ENCODE results near the gene CYB5B. TPM values are rescaled to one million over a fixed set of nuclear protein-coding genes. Genes with fewer than 3 reads are reported as not detected.

CYB5B gene
- total and polyA plus RNA-seq, 2 experiments from 2014 or later, result 47.1 to 115 TPM

DNA sequence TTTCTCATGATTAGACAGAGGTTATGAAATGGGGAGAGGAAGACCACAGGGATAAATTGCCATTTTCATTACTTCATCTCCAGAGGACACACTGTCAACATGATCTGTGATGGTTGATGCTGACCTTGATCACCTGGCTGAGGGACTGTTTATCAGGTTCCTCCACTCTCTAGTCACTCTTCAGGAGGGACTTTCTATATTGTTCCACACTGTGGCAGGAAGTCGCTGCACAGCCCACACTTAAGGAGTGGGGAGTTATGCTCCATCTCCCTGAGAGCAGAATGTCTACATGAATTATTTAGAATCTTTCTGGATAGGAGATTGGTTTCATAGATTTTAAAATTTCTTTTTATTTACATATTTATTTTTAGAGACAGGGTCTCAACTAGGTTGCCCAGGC lies 46.7 kb downstream of the CYB5B start:
- TF ChIP-seq EZH2phosphoT487 (IDR thresholded peaks at IDR 0.05; ENCODE audit: insufficient read depth, low read depth) (no peak), EZH2 (IDR thresholded peaks at IDR 0.05; ENCODE audit: insufficient read depth, poor library complexity, severe bottlenecking) (no peak)
- Histone ChIP-seq H2AFZ (no peak overlapping the region), H3K36me3 (ENCODE audit: low read depth) (0 out of 2 replicates have a peak, but pooled peaks cover 3% of the 10 kb centered on the region), H3K9me3 (ENCODE audit: low read depth) (no peaks in the 10 kb centered on the region), H3K79me2 (ENCODE audit: insufficient read depth) (no peaks in the 10 kb centered on the region), H3K4me2 (ENCODE audit: unreplicated experiment) (no peak overlapping the region), H3K27ac (no peak overlapping the region), H4K20me1 (ENCODE audit: insufficient read depth) (no peaks in the 10 kb centered on the region; the same call in 1 of the 2 replicates), H3F3A (ENCODE audit: insufficient read depth) (peaks cover 2% of the 10 kb centered on the region; the same call in 1 of the 2 replicates), H3K4me1 (ENCODE audit: insufficient read depth) (no peaks in the 10 kb centered on the region), H3K27me3 (replicated peaks; ENCODE audit: insufficient read depth) (no peaks in the 10 kb centered on the region), H3K4me3 (no peak overlapping the region), H3K9ac (no peak overlapping the region), H3K9me2 (ENCODE audit: insufficient read depth) (no peaks in the 10 kb centered on the region)
- 94 to 97% methylated on average over 1 of the region's 1 CpG for WGBS, 2 experiments (ENCODE audit: low coverage in 1 of 2, low lambda C conversion rate in 2 of 2, missing lambda C conversion rate in 2 of 2)
- in situ Hi-C loops (cut with MboI), result no loop called here
- DNase-seq, result no peak

DNA sequence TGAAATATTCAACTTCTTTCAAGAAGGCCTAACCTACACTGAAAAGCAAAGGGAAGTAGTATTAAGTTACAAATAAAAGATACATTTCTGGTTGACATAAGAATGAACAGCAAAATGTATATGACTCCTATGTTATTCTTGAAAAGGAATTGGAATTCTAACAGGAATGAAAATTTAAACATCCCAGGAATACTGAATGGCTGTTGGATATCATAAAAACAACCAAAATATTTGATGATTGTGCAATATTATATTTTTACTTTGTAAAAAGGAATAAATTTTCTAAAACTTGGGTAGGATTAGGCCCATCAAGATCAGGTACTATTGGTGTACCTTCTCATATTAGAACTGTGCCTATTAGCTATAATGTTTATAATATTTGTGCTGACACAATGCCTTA lies 50.0 kb downstream of the CYB5B start:
- Histone ChIP-seq H3F3A (ENCODE audit: insufficient read depth) (peaks cover 15% of the 10 kb centered on the region), H3K27ac (no peak overlapping the region), H2AFZ (no peak overlapping the region), H3K4me2 (ENCODE audit: unreplicated experiment) (no peak overlapping the region), H3K4me1 (ENCODE audit: insufficient read depth) (peaks cover 16% of the 10 kb centered on the region), H3K79me2 (ENCODE audit: insufficient read depth) (no peaks in the 10 kb centered on the region), H3K4me3 (no peak overlapping the region), H3K9me2 (ENCODE audit: insufficient read depth) (no peaks in the 10 kb centered on the region), H3K9ac (no peak overlapping the region), H3K36me3 (ENCODE audit: low read depth) (no peaks in the 10 kb centered on the region), H3K27me3 (replicated peaks; ENCODE audit: insufficient read depth) (no peaks in the 10 kb centered on the region), H4K20me1 (ENCODE audit: insufficient read depth) (no peaks in the 10 kb centered on the region; the same call in 1 of the 2 replicates), H3K9me3 (ENCODE audit: low read depth) (no peaks in the 10 kb centered on the region)
- TF ChIP-seq EZH2phosphoT487 (IDR thresholded peaks at IDR 0.05; ENCODE audit: insufficient read depth, low read depth) (no peak), EZH2 (IDR thresholded peaks at IDR 0.05; ENCODE audit: insufficient read depth, poor library complexity, severe bottlenecking) (no peak)
- in situ Hi-C loops (cut with MboI), result no loop called here
- no peak for DNase-seq

DNA sequence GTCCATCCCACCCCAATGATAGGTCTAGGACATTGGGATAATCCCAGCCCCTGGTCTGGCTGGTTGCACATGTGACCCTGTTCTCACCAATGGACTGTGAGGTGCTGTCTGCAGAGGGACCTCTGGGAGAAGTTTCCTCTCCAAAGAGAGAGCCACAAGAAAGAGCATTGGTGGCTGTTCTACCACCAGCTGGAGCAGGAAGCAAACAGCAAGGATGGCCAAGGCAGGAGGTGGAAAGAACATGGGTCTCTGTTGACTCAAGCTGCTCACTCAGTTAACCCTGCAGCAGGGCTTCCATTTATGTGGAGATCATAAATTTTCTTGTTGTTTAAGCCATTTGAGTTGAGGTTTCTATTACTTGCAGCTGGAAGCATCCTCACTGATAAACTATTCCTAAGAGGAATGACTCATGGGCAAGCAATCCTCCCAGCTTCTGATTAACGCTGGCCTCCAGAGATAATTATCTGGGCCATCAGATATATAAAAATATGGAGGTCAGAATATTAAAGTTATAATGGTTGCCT lies 52.6 kb downstream of the CYB5B start:
- Histone ChIP-seq H3K79me2 (ENCODE audit: insufficient read depth) (no peaks in the 10 kb centered on the region), H3K9ac (no peak overlapping the region), H3K9me2 (ENCODE audit: insufficient read depth) (no peaks in the 10 kb centered on the region), H3F3A (ENCODE audit: insufficient read depth) (peaks cover 22% of the 10 kb centered on the region), H3K4me2 (ENCODE audit: unreplicated experiment) (peak overlapping the region; percentile 57), H3K36me3 (ENCODE audit: low read depth) (no peaks in the 10 kb centered on the region), H2AFZ (no peak overlapping the region), H3K27me3 (replicated peaks; ENCODE audit: insufficient read depth) (no peaks in the 10 kb centered on the region), H3K4me1 (ENCODE audit: insufficient read depth) (peaks cover 22% of the 10 kb centered on the region), H3K27ac (no peak overlapping the region), H3K4me3 (no peak overlapping the region), H4K20me1 (ENCODE audit: insufficient read depth) (no peaks in the 10 kb centered on the region; the same call in 1 of the 2 replicates), H3K9me3 (ENCODE audit: low read depth) (no peaks in the 10 kb centered on the region)
- in situ Hi-C loops (cut with MboI), result no loop called here
- DNase-seq, result peak; percentile 84
- WGBS, 2 experiments (ENCODE audit: low coverage in 1 of 2, low lambda C conversion rate in 2 of 2, missing lambda C conversion rate in 2 of 2), result 0% methylated on average over 1 of the region's 1 CpG
- TF ChIP-seq EZH2 (IDR thresholded peaks at IDR 0.05; ENCODE audit: insufficient read depth, poor library complexity, severe bottlenecking), result no peak
- TF ChIP-seq EZH2phosphoT487 (IDR thresholded peaks at IDR 0.05; ENCODE audit: insufficient read depth, low read depth), result 0 out of 2 replicates have a peak, but pooled peaks have one; percentile 37

- H3K9ac ChIP-seq, result no peak overlapping the region
Observed at GRCh38 chr16:69477546-69477945, 53.1 kb downstream of the CYB5B start.

More at GRCh38 chr16:69477546-69477945, 53.1 kb downstream of the CYB5B start:
- peaks cover 27% of the 10 kb centered on the region for H3F3A ChIP-seq (ENCODE audit: insufficient read depth)
- H3K79me2 ChIP-seq (ENCODE audit: insufficient read depth), result no peaks in the 10 kb centered on the region
- H2AFZ ChIP-seq, result no peak overlapping the region
- no peaks in the 10 kb centered on the region for H3K9me3 ChIP-seq (ENCODE audit: low read depth)
- 50 to 53% methylated on average over 6 of the region's 6 CpGs for WGBS, 2 experiments (ENCODE audit: low coverage in 1 of 2, low lambda C conversion rate in 2 of 2, missing lambda C conversion rate in 2 of 2)
- H3K27ac ChIP-seq, result no peak overlapping the region
- no peaks in the 10 kb centered on the region for H3K27me3 ChIP-seq (replicated peaks; ENCODE audit: insufficient read depth)
- H4K20me1 ChIP-seq (ENCODE audit: insufficient read depth), result no peaks in the 10 kb centered on the region; the same call in 1 of the 2 replicates
- TF ChIP-seq EZH2phosphoT487 (IDR thresholded peaks at IDR 0.05; ENCODE audit: insufficient read depth, low read depth) (no peak), EZH2 (IDR thresholded peaks at IDR 0.05; ENCODE audit: insufficient read depth, poor library complexity, severe bottlenecking) (no peak)
- DNase-seq, result peak; percentile 17
- no peaks in the 10 kb centered on the region for H3K9me2 ChIP-seq (ENCODE audit: insufficient read depth)
- no peaks in the 10 kb centered on the region for H3K36me3 ChIP-seq (ENCODE audit: low read depth)
- peak overlapping the region; percentile 57 for H3K4me2 ChIP-seq (ENCODE audit: unreplicated experiment)
- no peak overlapping the region for H3K4me3 ChIP-seq
- peaks cover 28% of the 10 kb centered on the region for H3K4me1 ChIP-seq (ENCODE audit: insufficient read depth)
- in situ Hi-C loops (cut with MboI), result no loop called here
